RWPE2 (cell line): ENCODE measurements around the gene OLA1.

Experiments
- ATAC-seq: fragments of 200-7000 bp; cut with Tn5 transposase; 3 replicates; pipeline ENCODE4 v1.9.1; 2021; ENCODE audit warnings: low read depth
- DNase-seq: peaks from one replicate; pipeline ENCODE4 v3.0.0-alpha.2; 2020; ENCODE audit warnings: low spot score
- H3K27ac ChIP-seq: fragments of 450-650 bp; 2 replicates; pipeline ENCODE4 v1.5.1; 2017; ENCODE audit warnings: mild to moderate bottlenecking; ENCODE audit not compliant: poor library complexity, severe bottlenecking
- H3K27me3 ChIP-seq: fragments of 250-450 bp; sonication (Bioruptor Pico); 2 replicates; pipeline ENCODE4 v1.5.1; 2021; ENCODE audit warnings: mild to moderate bottlenecking, moderate library complexity; ENCODE audit not compliant: insufficient read depth, poor library complexity, severe bottlenecking
- H3K36me3 ChIP-seq: fragments of 250-450 bp; sonication (Bioruptor Pico); 2 replicates; pipeline ENCODE4 v1.5.1; 2020; ENCODE audit warnings: low read depth, mild to moderate bottlenecking, moderate library complexity
- H3K4me1 ChIP-seq: fragments of 250-450 bp; sonication (Bioruptor Pico); 2 replicates; pipeline ENCODE4 v1.5.1; 2021; ENCODE audit warnings: mild to moderate bottlenecking, moderate library complexity; ENCODE audit not compliant: insufficient read depth, poor library complexity, severe bottlenecking
- H3K4me3 ChIP-seq: fragments of 250-450 bp; sonication (Bioruptor Pico); 2 replicates; pipeline ENCODE4 v1.5.1; 2021; ENCODE audit warnings: mild to moderate bottlenecking, moderate library complexity; ENCODE audit not compliant: severe bottlenecking
- H3K9me3 ChIP-seq: fragments of 250-450 bp; sonication (Bioruptor Pico); 2 replicates; pipeline ENCODE4 v1.5.1; 2021; ENCODE audit warnings: mild to moderate bottlenecking, moderate library complexity; ENCODE audit not compliant: severe bottlenecking
- CTCF ChIP-seq: fragments of 450-650 bp; IDR thresholded peaks from one replicate; pipeline ENCODE4 v1.5.1; 2017; ENCODE audit warnings: mild to moderate bottlenecking, moderate library complexity; ENCODE audit not compliant: poor library complexity, severe bottlenecking

Gene OLA1

GRCh38 chr2:174094542-174094941 is 153.8 kb downstream of the OLA1 start:
- DNase-seq: no peak
- Histone ChIP-seq H3K9me3 (no peaks in the 10 kb centered on the region), H3K4me3 (no peak overlapping the region), H3K36me3 (no peaks in the 10 kb centered on the region), H3K27ac (no peak overlapping the region), H3K27me3 (no peaks in the 10 kb centered on the region), H3K4me1 (no peaks in the 10 kb centered on the region)
- TF ChIP-seq CTCF: no peak
- ATAC-seq: no peak

- Histone ChIP-seq H3K27me3 (no peaks in the 10 kb centered on the region), H3K27ac (no peak overlapping the region), H3K9me3 (no peaks in the 10 kb centered on the region), H3K36me3 (no peaks in the 10 kb centered on the region), H3K4me1 (no peaks in the 10 kb centered on the region), H3K4me3 (no peak overlapping the region)
- no peak for ATAC-seq
- TF ChIP-seq CTCF: no peak
- no peak for DNase-seq
Observed at GRCh38 chr2:174090476-174090875, 157.9 kb downstream of the OLA1 start.

GRCh38 chr2:174088706-174089460 is 159.4 kb downstream of the OLA1 start:
- H3K9me3 ChIP-seq: no peaks in the 10 kb centered on the region
- ATAC-seq (no peak), DNase-seq (no peak)
- TF ChIP-seq CTCF: no peak
- H3K4me1 ChIP-seq: no peaks in the 10 kb centered on the region
- no peaks in the 10 kb centered on the region for H3K36me3 ChIP-seq
- H3K27me3 ChIP-seq: no peaks in the 10 kb centered on the region
- H3K27ac ChIP-seq: no peak overlapping the region
- H3K4me3 ChIP-seq: no peak overlapping the region

GRCh38 chr2:174086708-174087107 is 161.6 kb downstream of the OLA1 start:
- Histone ChIP-seq H3K9me3 (no peaks in the 10 kb centered on the region), H3K4me3 (no peak overlapping the region), H3K36me3 (peaks cover 2% of the 10 kb centered on the region), H3K4me1 (no peaks in the 10 kb centered on the region), H3K27me3 (no peaks in the 10 kb centered on the region), H3K27ac (no peak overlapping the region)
- DNase-seq (no peak), ATAC-seq (no peak)
- no peak for TF ChIP-seq CTCF

GRCh38 chr2:174085781-174086180 is 162.6 kb downstream of the OLA1 start:
- H3K4me1 ChIP-seq: no peaks in the 10 kb centered on the region
- H3K4me3 ChIP-seq: no peak overlapping the region
- no peaks in the 10 kb centered on the region for H3K27me3 ChIP-seq
- no peak for TF ChIP-seq CTCF
- no peak for DNase-seq
- ATAC-seq: no peak
- H3K27ac ChIP-seq: no peak overlapping the region
- H3K36me3 ChIP-seq: peaks cover 10% of the 10 kb centered on the region
- H3K9me3 ChIP-seq: no peaks in the 10 kb centered on the region
